OCI-LY7 (cell line): Measurements from ENCODE around the gene SLC6A6. TPM values are rescaled to one million over a fixed set of nuclear protein-coding genes. Genes with fewer than 3 reads are reported as not detected.

Experiments used
- BruUV-seq: library from RNA; stranded (reverse); fragments of 400-500 nt; replicated peaks from 2 replicates; lab custom pipeline; 2021; lab: Mats Ljungman, UMichigan
- CTCF ChIA-PET: fragments of 300-600 bp; sonication (Branson Sonifier 250); formaldehyde crosslinking; loops from one replicate; lab custom pipeline; 2022; ENCODE audit warnings: antibody characterized with exemption; ENCODE audit not compliant: unreplicated experiment; lab: Charles Lee
- POLR2A ChIA-PET: fragments of 300-600 bp; sonication (Branson Sonifier 250); formaldehyde crosslinking; loops from one replicate; lab custom pipeline; 2022; ENCODE audit warnings: antibody characterized with exemption; lab: Charles Lee
- DNase-seq: peaks from one replicate; pipeline ENCODE4 v3.0.0-alpha.2; 2015; ENCODE audit warnings: low spot score
- H2AFZ ChIP-seq: fragments of 200-600 bp; sonication (generic), shearing (Covaris generic); 2 replicates; pipeline ENCODE4 v1.6.1; 2014; ENCODE audit warnings: mild to moderate bottlenecking, antibody characterized with exemption, low read length, moderate library complexity
- H3K27ac ChIP-seq: fragments of 200-600 bp; sonication (generic); 2 replicates; pipeline ENCODE4 v1.5.1; 2014; ENCODE audit warnings: mixed run types, low read depth, mild to moderate bottlenecking, moderate library complexity, low read length, inconsistent platforms; ENCODE audit not compliant: poor library complexity, severe bottlenecking
- H3K36me3 ChIP-seq: fragments of 200-600 bp; sonication (generic); 2 replicates; pipeline ENCODE4 v1.6.1; 2014; ENCODE audit warnings: mild to moderate bottlenecking, antibody characterized with exemption, low read length, moderate library complexity, mixed read lengths; ENCODE audit not compliant: insufficient read depth
- H3K4me1 ChIP-seq: fragments of 200-600 bp; sonication (generic); 2 replicates; pipeline ENCODE4 v1.5.1; 2014; ENCODE audit warnings: mild to moderate bottlenecking, low read length; ENCODE audit not compliant: insufficient read depth, poor library complexity, severe bottlenecking
- H3K4me2 ChIP-seq: fragments of 200-600 bp; sonication (generic); 2 replicates; pipeline ENCODE4 v1.6.1; 2014; ENCODE audit warnings: mild to moderate bottlenecking, low read length
- H3K4me3 ChIP-seq: fragments of 200-600 bp; sonication (generic); 2 replicates; pipeline ENCODE4 v1.5.1; 2014; ENCODE audit warnings: mild to moderate bottlenecking, low read depth, low read length; ENCODE audit not compliant: poor library complexity, severe bottlenecking
- H3K79me2 ChIP-seq: fragments of 200-600 bp; sonication (generic); 2 replicates; pipeline ENCODE4 v1.6.1; 2016; ENCODE audit warnings: low read depth, mild to moderate bottlenecking, low read length, moderate library complexity, mixed read lengths; ENCODE audit not compliant: insufficient read depth
- H3K9me2 ChIP-seq: fragments of 200-600 bp; sonication (generic); 2 replicates; pipeline ENCODE4 v1.6.1; 2016; ENCODE audit warnings: mild to moderate bottlenecking, low read length, mixed read lengths; ENCODE audit not compliant: insufficient read depth
- H3K9me3 ChIP-seq: fragments of 200-600 bp; sonication (generic); 2 replicates; pipeline ENCODE4 v1.6.1; 2014; ENCODE audit warnings: mild to moderate bottlenecking, mixed run types, low read length, mixed read lengths
- H4K20me1 ChIP-seq: fragments of 200-600 bp; sonication (generic); 2 replicates; pipeline ENCODE4 v1.6.1; 2014; ENCODE audit warnings: mild to moderate bottlenecking, antibody characterized with exemption, low read length, moderate library complexity, mixed read lengths; ENCODE audit not compliant: insufficient read depth
- CTCF ChIP-seq: fragments of 200-600 bp; sonication (generic); conservative IDR thresholded peaks from 2 replicates; pipeline ENCODE4 v1.5.1; 2014; ENCODE audit warnings: mild to moderate bottlenecking, antibody characterized with exemption, low read length, moderate library complexity, mixed read lengths
- EZH2phosphoT487 ChIP-seq: fragments of 200-600 bp; sonication (generic); IDR thresholded peaks from 2 replicates; pipeline ENCODE4 v1.6.1; 2018; ENCODE audit warnings: low read depth, borderline replicate concordance, mild to moderate bottlenecking, mixed run types, antibody characterized with exemption, low read length, moderate library complexity, mixed read lengths
- intact Hi-C: fragments of 100-400 bp; cut with micrococcal nuclease; formaldehyde crosslinking; loops from one replicate; pipeline ENCODE4 v1.10.0; 2022; ENCODE audit not compliant: unreplicated experiment
- total RNA-seq, 2 experiments: library from RNA; depleted of rRNA in 1 of 2; stranded (reverse); fragments of >200 nt in 1 of 2; shearing (Covaris generic) in 1 of 2; gene quantifications; 2 replicates each; pipeline ENCODE4 v1.2.3, GENCODE V29; 2014 to 2022

SLC6A6 gene
- total RNA-seq, 2 experiments from 2014 or later = 43.0 to 51.8 TPM

GRCh38 chr3:14454639-14455310 is 52.4 kb downstream of the SLC6A6 start:
- ChIA-PET POLR2A (interaction anchor here (0.5 kb wide), 1 partner anchor 1141 kb away, joined by 3 read pairs; no protein-coding TSS in a partner anchor), CTCF (no interaction called here)
- no peak overlapping the region for H3K27ac ChIP-seq
- TF ChIP-seq CTCF = no peak
- TF ChIP-seq EZH2phosphoT487 = no peak
- no peak overlapping the region for H3K4me2 ChIP-seq
- no peak overlapping the region for H2AFZ ChIP-seq
- peaks cover 98% of the 10 kb centered on the region for H3K36me3 ChIP-seq
- BruUV-seq = no TSS peak
- no peaks in the 10 kb centered on the region for H3K4me1 ChIP-seq
- H3K9me3 ChIP-seq = no peaks in the 10 kb centered on the region
- H4K20me1 ChIP-seq = no peaks in the 10 kb centered on the region
- H3K9me2 ChIP-seq = no peaks in the 10 kb centered on the region
- H3K4me3 ChIP-seq = no peak overlapping the region
- intact Hi-C loops = no loop called here
- DNase-seq = no peak
- H3K79me2 ChIP-seq = no peaks in the 10 kb centered on the region

- TF ChIP-seq CTCF (no peak), EZH2phosphoT487 (no peak)
- intact Hi-C loops = no loop called here
- no peak overlapping the region for H3K4me2 ChIP-seq
- H3K79me2 ChIP-seq = no peaks in the 10 kb centered on the region
- H2AFZ ChIP-seq = no peak overlapping the region
- ChIA-PET POLR2A (no interaction called here), CTCF (interaction anchor here (0.6 kb wide), 1 partner anchor 24 kb away, joined by 3 read pairs; no protein-coding TSS in a partner anchor)
- no TSS peak for BruUV-seq
- H3K4me1 ChIP-seq = no peaks in the 10 kb centered on the region
- no peak overlapping the region for H3K4me3 ChIP-seq
- H3K9me3 ChIP-seq = no peaks in the 10 kb centered on the region
- no peak for DNase-seq
- H4K20me1 ChIP-seq = no peaks in the 10 kb centered on the region
- no peak overlapping the region for H3K27ac ChIP-seq
- peaks cover 98% of the 10 kb centered on the region for H3K36me3 ChIP-seq
- H3K9me2 ChIP-seq = no peaks in the 10 kb centered on the region
Measured at GRCh38 chr3:14455571-14456317, 53.3 kb downstream of the SLC6A6 start.

GRCh38 chr3:14456794-14457193 is 54.4 kb downstream of the SLC6A6 start:
- intact Hi-C loops = no loop called here
- Histone ChIP-seq H3K4me3 (no peak overlapping the region), H4K20me1 (no peaks in the 10 kb centered on the region), H3K9me2 (no peaks in the 10 kb centered on the region), H2AFZ (no peak overlapping the region), H3K4me2 (no peak overlapping the region), H3K9me3 (no peaks in the 10 kb centered on the region), H3K36me3 (peaks cover 98% of the 10 kb centered on the region), H3K27ac (no peak overlapping the region), H3K4me1 (no peaks in the 10 kb centered on the region), H3K79me2 (no peaks in the 10 kb centered on the region)
- no peak for DNase-seq
- CTCF ChIA-PET = no interaction called here
- POLR2A ChIA-PET = no interaction called here
- BruUV-seq = no TSS peak
- no peak for TF ChIP-seq CTCF
- no peak for TF ChIP-seq EZH2phosphoT487
